ENCODE data around the gene RBBP7. TPM values are rescaled to one million over a fixed set of nuclear protein-coding genes. Genes with fewer than 3 reads are reported as not detected.

RBBP7 gene
- polyA plus RNA-seq, 3 donors, result 32.2 to 56.8 (median 52.6) TPM

DNA sequence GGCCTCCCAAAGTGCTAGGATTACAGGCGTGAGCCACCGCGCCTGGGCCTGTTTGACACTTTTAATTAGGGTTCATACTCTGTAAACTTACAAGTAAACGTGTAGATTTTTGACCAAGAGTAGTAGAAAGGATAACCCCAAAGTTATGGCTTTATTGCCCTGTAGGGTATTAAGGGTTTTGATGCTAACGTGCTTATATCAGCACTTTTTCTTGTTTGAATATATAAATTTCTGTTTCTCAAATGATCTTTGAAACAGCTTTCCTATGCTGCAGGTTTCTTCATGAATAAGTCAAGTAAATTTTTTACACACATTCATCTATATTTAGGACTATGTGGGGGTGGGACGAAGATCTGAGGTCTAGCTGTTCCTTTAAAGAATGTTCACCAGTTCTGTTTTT, 47.0 kb upstream of the RBBP7 start:
- no peaks in the 10 kb centered on the region for H3K36me3 Mint-ChIP-seq
- H3K4me3 Mint-ChIP-seq, result no peak overlapping the region
- DNase-seq, result no peak
- peaks cover 0 to 3% (median 0%) of the 10 kb centered on the region in 7 donors for H3K9me3 Mint-ChIP-seq
- Histone ChIP-seq H3K4me2 (replicated peaks; ENCODE audit: extremely low read depth, low read length, poor library complexity, severe bottlenecking) (no peak overlapping the region), H2AFZ (ENCODE audit: insufficient read depth, low read depth, low read length, poor library complexity, severe bottlenecking) (no peak overlapping the region), H3K9ac (ENCODE audit: insufficient read depth, low read length, poor library complexity, severe bottlenecking) (no peak overlapping the region), H3K9me3 (replicated peaks in 1 of 2; ENCODE audit: control insufficient read depth in 1 of 2, insufficient read depth in 1 of 2, low read length in 2 of 2) (no peaks in the 10 kb centered on the region), H3K4me3 (replicated peaks in 1 of 3; ENCODE audit: low read depth in 2 of 3, low read length in 3 of 3) (no peak overlapping the region), H3K27ac (ENCODE audit: low read depth in 1 of 2, low read length in 2 of 2) (no peak overlapping the region), H3K36me3 (replicated peaks in 1 of 2; ENCODE audit: control insufficient read depth in 1 of 2, insufficient read depth in 2 of 2, low read length in 2 of 2) (no peaks in the 10 kb centered on the region), H3K79me2 (ENCODE audit: insufficient read depth, low read length) (no peaks in the 10 kb centered on the region), H3K27me3 (ENCODE audit: control insufficient read depth in 2 of 2, insufficient read depth in 2 of 2, low read length in 2 of 2) (peaks cover 0 to 23% of the 10 kb centered on the region in 2 donors), H4K20me1 (ENCODE audit: insufficient read depth, low read length) (no peaks in the 10 kb centered on the region), H3K4me1 (ENCODE audit: control insufficient read depth in 1 of 2, insufficient read depth in 2 of 2, low read length in 2 of 2) (peaks cover 22 to 25% of the 10 kb centered on the region in 2 donors)
- peaks cover 18% of the 10 kb centered on the region for H3K4me1 Mint-ChIP-seq
- no CpG with 5 or more reads among the region's 6 CpGs for WGBS (ENCODE audit: insufficient coverage)
- intact Hi-C loops (cut with micrococcal nuclease), result no loop called here
- peaks cover 0 to 30% (median 0%) of the 10 kb centered on the region in 3 donors for H3K27me3 Mint-ChIP-seq (ENCODE audit: low read depth in 3 of 3)
- TF ChIP-seq, protein P1, sequence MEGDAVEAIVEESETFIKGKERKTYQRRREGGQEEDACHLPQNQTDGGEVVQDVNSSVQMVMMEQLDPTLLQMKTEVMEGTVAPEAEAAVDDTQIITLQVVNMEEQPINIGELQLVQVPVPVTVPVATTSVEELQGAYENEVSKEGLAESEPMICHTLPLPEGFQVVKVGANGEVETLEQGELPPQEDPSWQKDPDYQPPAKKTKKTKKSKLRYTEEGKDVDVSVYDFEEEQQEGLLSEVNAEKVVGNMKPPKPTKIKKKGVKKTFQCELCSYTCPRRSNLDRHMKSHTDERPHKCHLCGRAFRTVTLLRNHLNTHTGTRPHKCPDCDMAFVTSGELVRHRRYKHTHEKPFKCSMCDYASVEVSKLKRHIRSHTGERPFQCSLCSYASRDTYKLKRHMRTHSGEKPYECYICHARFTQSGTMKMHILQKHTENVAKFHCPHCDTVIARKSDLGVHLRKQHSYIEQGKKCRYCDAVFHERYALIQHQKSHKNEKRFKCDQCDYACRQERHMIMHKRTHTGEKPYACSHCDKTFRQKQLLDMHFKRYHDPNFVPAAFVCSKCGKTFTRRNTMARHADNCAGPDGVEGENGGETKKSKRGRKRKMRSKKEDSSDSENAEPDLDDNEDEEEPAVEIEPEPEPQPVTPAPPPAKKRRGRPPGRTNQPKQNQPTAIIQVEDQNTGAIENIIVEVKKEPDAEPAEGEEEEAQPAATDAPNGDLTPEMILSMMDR (IDR thresholded peaks at IDR 0.05), result no peak
- no peak overlapping the region for H3K27ac Mint-ChIP-seq

DNA sequence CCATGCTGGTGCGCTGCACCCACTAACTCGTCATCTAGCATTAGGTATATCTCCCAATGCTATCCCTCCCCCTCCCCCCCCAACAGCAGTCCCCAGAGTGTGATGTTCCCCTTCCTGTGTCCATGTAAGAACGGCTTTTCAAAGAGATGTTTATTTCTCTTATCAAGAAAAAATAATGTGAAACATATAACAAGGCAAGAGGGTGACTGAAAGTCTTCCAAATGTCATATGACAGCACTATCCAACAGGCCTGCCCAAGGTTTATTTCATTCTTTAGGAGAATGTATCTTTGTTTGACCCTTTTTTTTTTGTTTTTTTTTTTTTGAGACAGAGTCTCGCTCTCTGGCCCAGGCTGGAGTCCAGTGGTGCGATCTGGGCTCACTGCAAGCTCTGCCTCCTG, 46.4 kb upstream of the RBBP7 start:
- Histone ChIP-seq H3K27ac (ENCODE audit: low read depth in 1 of 2, low read length in 2 of 2) (no peak overlapping the region), H3K9me3 (replicated peaks in 1 of 2; ENCODE audit: control insufficient read depth in 1 of 2, insufficient read depth in 1 of 2, low read length in 2 of 2) (no peaks in the 10 kb centered on the region), H3K4me3 (replicated peaks in 1 of 3; ENCODE audit: low read depth in 2 of 3, low read length in 3 of 3) (no peak overlapping the region), H3K4me2 (replicated peaks; ENCODE audit: extremely low read depth, low read length, poor library complexity, severe bottlenecking) (no peak overlapping the region), H3K79me2 (ENCODE audit: insufficient read depth, low read length) (no peaks in the 10 kb centered on the region), H3K4me1 (ENCODE audit: control insufficient read depth in 1 of 2, insufficient read depth in 2 of 2, low read length in 2 of 2) (peaks cover 28 to 30% of the 10 kb centered on the region in 2 donors), H2AFZ (ENCODE audit: insufficient read depth, low read depth, low read length, poor library complexity, severe bottlenecking) (no peak overlapping the region), H3K36me3 (replicated peaks in 1 of 2; ENCODE audit: control insufficient read depth in 1 of 2, insufficient read depth in 2 of 2, low read length in 2 of 2) (no peaks in the 10 kb centered on the region), H4K20me1 (ENCODE audit: insufficient read depth, low read length) (no peaks in the 10 kb centered on the region), H3K9ac (ENCODE audit: insufficient read depth, low read length, poor library complexity, severe bottlenecking) (no peak overlapping the region), H3K27me3 (ENCODE audit: control insufficient read depth in 2 of 2, insufficient read depth in 2 of 2, low read length in 2 of 2) (peaks cover 0 to 23% of the 10 kb centered on the region in 2 donors)
- Mint-ChIP-seq H3K36me3 (no peaks in the 10 kb centered on the region), H3K27me3 (ENCODE audit: low read depth in 3 of 3) (peaks cover 0 to 30% (median 0%) of the 10 kb centered on the region in 3 donors), H3K4me1 (peaks cover 21% of the 10 kb centered on the region), H3K9me3 (peaks cover 0 to 3% (median 0%) of the 10 kb centered on the region in 7 donors), H3K27ac (no peak overlapping the region), H3K4me3 (no peak overlapping the region)
- no peak for DNase-seq
- TF ChIP-seq, protein P1 (IDR thresholded peaks at IDR 0.05), result no peak
- intact Hi-C loops (cut with micrococcal nuclease), result no loop called here
- no CpG with 5 or more reads among the region's 5 CpGs for WGBS (ENCODE audit: insufficient coverage)
